Trophoblast cell (in vitro differentiated cells and primary cell): ENCODE results near the gene TMEM132D.

Experiments
- DNase-seq, 2 donors: peaks; one replicate each; pipeline ENCODE4 v3.0.0-alpha.2; 2016
- H2AFZ ChIP-seq: 2 replicates; pipeline ENCODE4 v1.6.1; 2013; ENCODE audit warnings: low read length, moderate library complexity, mild to moderate bottlenecking; ENCODE audit not compliant: insufficient read depth, poor library complexity
- H2AK5ac ChIP-seq: 2 replicates; pipeline ENCODE4 v1.6.1; 2013; ENCODE audit warnings: mild to moderate bottlenecking, low read length
- H2BK120ac ChIP-seq: 2 replicates; pipeline ENCODE4 v1.6.1; 2013; ENCODE audit warnings: low read length, mild to moderate bottlenecking, moderate library complexity; ENCODE audit not compliant: insufficient read depth, poor library complexity
- H2BK12ac ChIP-seq: 2 replicates; pipeline ENCODE4 v1.6.1; 2013; ENCODE audit warnings: mild to moderate bottlenecking, low read length, moderate library complexity
- H2BK5ac ChIP-seq: 2 replicates; pipeline ENCODE4 v1.6.1; 2013; ENCODE audit warnings: low read length, low read depth, moderate library complexity, mild to moderate bottlenecking; ENCODE audit not compliant: poor library complexity
- H3K14ac ChIP-seq: 2 replicates; pipeline ENCODE4 v1.6.1; 2013; ENCODE audit warnings: mild to moderate bottlenecking, low read length
- H3K18ac ChIP-seq: 2 replicates; pipeline ENCODE4 v1.6.1; 2013; ENCODE audit warnings: mild to moderate bottlenecking, low read length
- H3K23ac ChIP-seq: 2 replicates; pipeline ENCODE4 v1.6.1; 2013; ENCODE audit warnings: low read length
- H3K27ac ChIP-seq: 2 replicates; pipeline ENCODE4 v1.5.1; 2013; ENCODE audit warnings: low read depth, mild to moderate bottlenecking, inconsistent platforms, low read length, moderate library complexity
- H3K27me3 ChIP-seq: 2 replicates; pipeline ENCODE4 v1.6.1; 2013; ENCODE audit warnings: inconsistent platforms, mild to moderate bottlenecking, low read length, moderate library complexity; ENCODE audit not compliant: insufficient read depth
- H3K36me3 ChIP-seq, 2 experiments: 1 replicate in 1 of 2; 2 replicates in 1 of 2; pipeline ENCODE4 v1.6.1; 2013; ENCODE audit warnings: low read length in 2 of 2, mild to moderate bottlenecking in 2 of 2, moderate library complexity in 1 of 2; ENCODE audit not compliant: insufficient read depth in 2 of 2, control insufficient read depth in 1 of 2
- H3K4ac ChIP-seq: 2 replicates; pipeline ENCODE4 v1.6.1; 2013; ENCODE audit warnings: low read depth, mild to moderate bottlenecking, low read length, moderate library complexity
- H3K4me1 ChIP-seq, 2 experiments: 1 replicate in 1 of 2; 2 replicates in 1 of 2; pipeline ENCODE4 v1.6.1; 2013; ENCODE audit warnings: low read length in 2 of 2, mild to moderate bottlenecking in 2 of 2, moderate library complexity in 1 of 2; ENCODE audit not compliant: insufficient read depth in 2 of 2, control insufficient read depth in 1 of 2
- H3K4me2 ChIP-seq: 2 replicates; pipeline ENCODE4 v1.6.1; 2013; ENCODE audit warnings: inconsistent platforms, mild to moderate bottlenecking, low read length, moderate library complexity
- H3K4me3 ChIP-seq: 2 replicates; pipeline ENCODE4 v1.5.1; 2013; ENCODE audit warnings: mild to moderate bottlenecking, low read depth, low read length, inconsistent platforms
- H3K79me1 ChIP-seq: one replicate; pipeline ENCODE4 v1.6.1; 2013; ENCODE audit warnings: low read length
- H3K79me2 ChIP-seq: 2 replicates; pipeline ENCODE4 v1.6.1; 2013; ENCODE audit warnings: low read length, mild to moderate bottlenecking; ENCODE audit not compliant: control insufficient read depth, insufficient read depth, poor library complexity
- H3K9ac ChIP-seq: 2 replicates; pipeline ENCODE4 v1.6.1; 2013; ENCODE audit warnings: mild to moderate bottlenecking, low read length
- H3K9me3 ChIP-seq: 2 replicates; pipeline ENCODE4 v1.6.1; 2013; ENCODE audit warnings: low read depth, mild to moderate bottlenecking, control low read depth, inconsistent platforms, low read length; ENCODE audit not compliant: insufficient read depth
- H4K12ac ChIP-seq: 2 replicates; pipeline ENCODE4 v1.6.1; 2013; ENCODE audit warnings: low read depth, mild to moderate bottlenecking, low read length, moderate library complexity
- H4K8ac ChIP-seq: 2 replicates; pipeline ENCODE4 v1.6.1; 2013; ENCODE audit warnings: low read depth, mild to moderate bottlenecking, low read length, moderate library complexity
- H4K91ac ChIP-seq: one replicate; pipeline ENCODE4 v1.6.1; 2013; ENCODE audit warnings: low read depth, mild to moderate bottlenecking, low read length, moderate library complexity
- WGBS: extraction: QIAGEN DNeasy Blood & Tissue Kit; methylation state at CpG from one replicate; pipeline ENCODE4 v1.1.7; 2013; ENCODE audit warnings: missing lambda C conversion rate; ENCODE audit not compliant: insufficient read length, insufficient coverage; ENCODE audit errors: extremely low coverage; 5-methylcytosine and 5-hydroxymethylcytosine counted together

Gene TMEM132D

DNA sequence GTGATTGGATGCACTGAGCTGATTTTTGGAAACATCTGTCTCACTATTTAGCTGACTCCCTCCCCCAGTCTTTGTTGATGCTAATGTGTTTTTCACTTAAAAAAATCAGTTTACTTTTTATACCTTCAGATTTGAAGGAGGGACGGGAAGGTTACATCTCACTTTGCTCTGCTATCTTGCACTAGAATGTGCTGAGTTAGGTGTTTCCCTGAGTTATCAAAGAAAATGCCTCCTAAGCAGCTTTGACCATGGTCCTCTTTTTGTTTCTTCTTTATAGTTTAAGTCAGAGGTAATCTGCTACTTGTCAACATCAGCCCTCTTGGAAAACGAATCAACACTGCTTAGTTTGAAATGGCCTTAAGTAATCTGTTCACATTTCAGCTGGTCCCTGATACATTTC, 222.0 kb downstream of the TMEM132D start:
- Histone ChIP-seq H3K79me2 (no peaks in the 10 kb centered on the region), H2AFZ (no peak overlapping the region), H3K4me1 (no peaks in the 10 kb centered on the region), H3K18ac (no peak overlapping the region), H3K79me1 (no peaks in the 10 kb centered on the region), H2AK5ac (no peak overlapping the region), H3K27ac (no peak overlapping the region), H3K27me3 (no peaks in the 10 kb centered on the region), H3K4ac (no peak overlapping the region), H2BK12ac (no peak overlapping the region), H4K91ac (no peak overlapping the region), H2BK5ac (no peak overlapping the region), H3K14ac (no peak overlapping the region), H3K9ac (no peak overlapping the region), H2BK120ac (no peak overlapping the region), H3K4me2 (no peak overlapping the region), H3K4me3 (no peak overlapping the region), H3K9me3 (peaks cover 4% of the 10 kb centered on the region), H4K8ac (no peak overlapping the region), H4K12ac (no peak overlapping the region), H3K23ac (no peak overlapping the region), H3K36me3 (no peaks in the 10 kb centered on the region)
- DNase-seq, result no peak
- no CpG with 5 or more reads among the region's 2 CpGs for WGBS

GRCh38 chr12:129681151-129681550, 222.7 kb downstream of the TMEM132D start:
- DNase-seq, result no peak
- Histone ChIP-seq H3K18ac (no peak overlapping the region), H4K8ac (no peak overlapping the region), H2BK120ac (no peak overlapping the region), H2AK5ac (no peak overlapping the region), H2AFZ (no peak overlapping the region), H4K91ac (no peak overlapping the region), H2BK12ac (no peak overlapping the region), H3K4me1 (no peaks in the 10 kb centered on the region), H3K23ac (no peak overlapping the region), H3K9me3 (peaks cover 4% of the 10 kb centered on the region), H3K4me3 (no peak overlapping the region), H4K12ac (no peak overlapping the region), H3K36me3 (no peaks in the 10 kb centered on the region), H2BK5ac (no peak overlapping the region), H3K4ac (no peak overlapping the region), H3K14ac (no peak overlapping the region), H3K27ac (no peak overlapping the region), H3K4me2 (no peak overlapping the region), H3K9ac (no peak overlapping the region), H3K79me2 (no peaks in the 10 kb centered on the region), H3K79me1 (no peaks in the 10 kb centered on the region), H3K27me3 (no peaks in the 10 kb centered on the region)
- no CpG with 5 or more reads among the region's 1 CpG for WGBS

- Histone ChIP-seq H4K12ac (no peak overlapping the region), H3K18ac (no peak overlapping the region), H4K91ac (no peak overlapping the region), H3K4ac (no peak overlapping the region), H3K36me3 (no peaks in the 10 kb centered on the region), H3K27me3 (no peaks in the 10 kb centered on the region), H3K9me3 (no peaks in the 10 kb centered on the region), H2BK5ac (no peak overlapping the region), H3K4me2 (no peak overlapping the region), H3K27ac (no peak overlapping the region), H3K23ac (no peak overlapping the region), H3K79me1 (no peaks in the 10 kb centered on the region), H2BK12ac (no peak overlapping the region), H2AFZ (no peak overlapping the region), H4K8ac (no peak overlapping the region), H3K9ac (no peak overlapping the region), H3K4me3 (no peak overlapping the region), H3K4me1 (no peaks in the 10 kb centered on the region), H3K14ac (no peak overlapping the region), H2BK120ac (no peak overlapping the region), H2AK5ac (no peak overlapping the region), H3K79me2 (no peaks in the 10 kb centered on the region)
- no peak for DNase-seq
- WGBS, result no CpG with 5 or more reads among the region's 7 CpGs
Observed at GRCh38 chr12:129676411-129676810, 227.4 kb downstream of the TMEM132D start.

DNA sequence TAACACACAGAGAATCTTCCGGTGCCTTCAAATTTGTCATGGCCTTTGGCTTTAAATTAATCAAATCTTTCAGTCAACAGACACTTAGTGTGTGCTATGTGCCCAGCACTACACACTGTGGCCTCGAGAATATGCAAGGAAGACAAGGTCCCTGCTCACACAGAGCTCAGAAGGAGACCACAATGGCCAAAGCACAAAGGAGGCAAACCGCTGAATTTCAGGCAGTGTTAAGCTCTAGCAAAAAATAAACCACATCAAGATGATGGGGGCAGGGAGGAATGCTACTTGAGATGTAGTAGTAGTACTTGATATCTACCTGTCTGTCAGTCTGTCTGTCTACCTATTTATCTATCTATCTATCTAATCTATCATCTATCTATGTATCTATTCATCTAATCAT, 227.9 kb downstream of the TMEM132D start:
- Histone ChIP-seq H4K8ac (no peak overlapping the region), H3K79me2 (no peaks in the 10 kb centered on the region), H3K27ac (no peak overlapping the region), H3K36me3 (no peaks in the 10 kb centered on the region), H3K9ac (no peak overlapping the region), H3K4ac (no peak overlapping the region), H3K4me2 (no peak overlapping the region), H3K79me1 (no peaks in the 10 kb centered on the region), H4K91ac (no peak overlapping the region), H3K27me3 (no peaks in the 10 kb centered on the region), H2AK5ac (no peak overlapping the region), H4K12ac (no peak overlapping the region), H2BK120ac (no peak overlapping the region), H2AFZ (no peak overlapping the region), H3K14ac (no peak overlapping the region), H2BK12ac (no peak overlapping the region), H3K23ac (no peak overlapping the region), H2BK5ac (no peak overlapping the region), H3K9me3 (no peaks in the 10 kb centered on the region), H3K4me1 (no peaks in the 10 kb centered on the region), H3K18ac (no peak overlapping the region), H3K4me3 (no peak overlapping the region)
- DNase-seq, result no peak
- no CpG with 5 or more reads among the region's 3 CpGs for WGBS
